Keratinocyte (primary cell): ENCODE data around the gene IGFL2.

Source experiments
- EZH2 ChIP-seq: IDR thresholded peaks from one replicate; pipeline ENCODE4 v1.6.1; 2012; ENCODE audit warnings: inconsistent platforms, mild to moderate bottlenecking, low read length, moderate library complexity
- TF ChIP-seq, protein P1 (sequence below), 3 experiments: IDR thresholded peaks in 1 of 3; conservative IDR thresholded peaks in 1 of 3; optimal IDR thresholded peaks in 1 of 3; 2 replicates in 2 of 3; 3 replicates in 1 of 3; pipeline versions ENCODE3 to v1.5.1; 2011; ENCODE audit warnings: low read length in 3 of 3, mild to moderate bottlenecking in 3 of 3, moderate library complexity in 2 of 3, control low read depth in 1 of 3, inconsistent platforms in 1 of 3; ENCODE audit not compliant: insufficient read depth in 2 of 3; ENCODE audit errors: extremely low read depth in 1 of 3

DNA sequence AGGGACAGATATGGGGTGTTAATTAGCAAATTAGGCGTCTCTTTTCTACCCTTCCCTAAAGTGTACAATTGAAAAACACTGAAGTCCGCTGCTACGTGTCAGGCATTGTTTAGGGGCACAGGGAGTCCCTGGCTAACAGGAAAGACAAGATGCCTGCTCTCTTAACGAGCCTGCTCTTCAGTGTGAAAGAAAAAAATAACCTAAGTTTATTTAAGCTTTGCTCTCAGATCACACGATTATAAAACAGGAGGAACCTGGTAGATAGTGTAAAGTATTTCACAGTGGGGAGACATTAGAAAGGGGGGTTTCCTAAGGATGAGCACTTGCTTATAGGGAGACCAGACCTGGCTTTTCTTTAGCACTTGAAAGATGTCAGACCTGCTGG is 38.7 kb downstream of the IGFL2 start:
- TF ChIP-seq EZH2 = no peak
- TF ChIP-seq, protein P1, sequence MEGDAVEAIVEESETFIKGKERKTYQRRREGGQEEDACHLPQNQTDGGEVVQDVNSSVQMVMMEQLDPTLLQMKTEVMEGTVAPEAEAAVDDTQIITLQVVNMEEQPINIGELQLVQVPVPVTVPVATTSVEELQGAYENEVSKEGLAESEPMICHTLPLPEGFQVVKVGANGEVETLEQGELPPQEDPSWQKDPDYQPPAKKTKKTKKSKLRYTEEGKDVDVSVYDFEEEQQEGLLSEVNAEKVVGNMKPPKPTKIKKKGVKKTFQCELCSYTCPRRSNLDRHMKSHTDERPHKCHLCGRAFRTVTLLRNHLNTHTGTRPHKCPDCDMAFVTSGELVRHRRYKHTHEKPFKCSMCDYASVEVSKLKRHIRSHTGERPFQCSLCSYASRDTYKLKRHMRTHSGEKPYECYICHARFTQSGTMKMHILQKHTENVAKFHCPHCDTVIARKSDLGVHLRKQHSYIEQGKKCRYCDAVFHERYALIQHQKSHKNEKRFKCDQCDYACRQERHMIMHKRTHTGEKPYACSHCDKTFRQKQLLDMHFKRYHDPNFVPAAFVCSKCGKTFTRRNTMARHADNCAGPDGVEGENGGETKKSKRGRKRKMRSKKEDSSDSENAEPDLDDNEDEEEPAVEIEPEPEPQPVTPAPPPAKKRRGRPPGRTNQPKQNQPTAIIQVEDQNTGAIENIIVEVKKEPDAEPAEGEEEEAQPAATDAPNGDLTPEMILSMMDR (optimal IDR thresholded peaks at IDR 0.05 in 1 of 3, IDR thresholded peaks at IDR 0.05 in 1 of 3, conservative IDR thresholded peaks at IDR 0.05 in 1 of 3; ENCODE audit: extremely low read depth in 1 of 3, insufficient read depth in 2 of 3, low read length in 3 of 3) = no peak
